GM13977 (cell line): ENCODE results near the gene LRRC55.

Source experiments
- DNase-seq: peaks from one replicate; pipeline ENCODE4 v3.0.0; 2012; ENCODE audit warnings: low spot score
- CTCF ChIP-seq: IDR thresholded peaks from 2 replicates; pipeline ENCODE4 v1.5.1; 2012; ENCODE audit warnings: mild to moderate bottlenecking, control low read depth; ENCODE audit not compliant: insufficient read depth; ENCODE audit errors: extremely low read depth, missing control alignments
- in situ Hi-C: fragments of 300-500 bp; cut with MboI; formaldehyde crosslinking; loops from one replicate; pipeline ENCODE4 v1.12.0; 2022; ENCODE audit warnings: low sequenced_read_pairs, low pct_unique_long_range_greater_than_20kb, mixed read lengths, inconsistent platforms; ENCODE audit not compliant: unreplicated experiment

LRRC55 gene

GRCh38 chr11:57205041-57205641, 23.4 kb downstream of the LRRC55 start:
- DNase-seq = no peak
- in situ Hi-C loops = no loop called here
- no peak for TF ChIP-seq CTCF

- no peak for DNase-seq
- in situ Hi-C loops = no loop called here
- no peak for TF ChIP-seq CTCF
These were observed 25.4 kb downstream of the LRRC55 start for GRCh38 chr11:57207168-57207567.

- no peak for DNase-seq
- no peak for TF ChIP-seq CTCF
- in situ Hi-C loops = no loop called here
These were observed 29.0 kb downstream of the LRRC55 start for GRCh38 chr11:57210781-57211180.

- TF ChIP-seq CTCF = no peak
- DNase-seq = no peak
- in situ Hi-C loops = no loop called here
These were observed 31.8 kb downstream of the LRRC55 start for GRCh38 chr11:57213342-57214097.

GRCh38 chr11:57214098-57214417, 32.3 kb downstream of the LRRC55 start:
- no peak for TF ChIP-seq CTCF
- DNase-seq = no peak
- in situ Hi-C loops = no loop called here

GRCh38 chr11:57214494-57214893, 32.7 kb downstream of the LRRC55 start:
- DNase-seq = no peak
- in situ Hi-C loops = no loop called here
- no peak for TF ChIP-seq CTCF
